Measurements from ENCODE around the gene TSSK3.
A peak's percentile ranks its signal among the peaks of the same experiment; 100 is the strongest.

TSSK3 gene

DNA sequence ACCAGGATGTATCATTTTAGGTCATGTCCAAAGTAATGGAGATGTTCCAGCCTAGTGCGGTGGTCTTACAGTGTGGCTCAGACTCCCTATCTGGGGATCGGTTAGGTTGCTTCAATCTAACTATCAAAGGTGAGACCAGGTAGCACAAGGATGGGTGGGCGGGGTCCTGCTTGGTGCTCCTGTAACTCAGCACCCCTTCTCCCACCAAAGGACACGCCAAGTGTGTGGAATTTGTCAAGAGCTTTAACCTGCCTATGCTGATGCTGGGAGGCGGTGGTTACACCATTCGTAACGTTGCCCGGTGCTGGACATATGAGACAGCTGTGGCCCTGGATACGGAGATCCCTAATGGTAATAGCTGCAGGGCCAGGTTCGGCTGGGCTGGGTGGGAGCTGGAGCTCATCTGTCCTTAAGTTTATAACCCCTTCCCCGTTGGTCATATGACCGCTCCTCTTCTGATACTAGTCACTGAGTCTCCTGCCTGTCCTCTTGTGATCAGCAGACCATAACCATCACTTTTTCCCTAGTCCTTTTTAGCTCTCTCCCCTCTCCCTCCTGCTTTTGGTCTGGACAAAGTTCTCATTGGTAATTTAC lies 31.7 kb upstream of the TSSK3 start:
- H3K27me3 ChIP-seq (ENCODE audit: control insufficient read depth, low read length) = no peaks in the 10 kb centered on the region
- H3K4me1 ChIP-seq (ENCODE audit: control insufficient read depth, low read length) = peaks cover 24% of the 10 kb centered on the region
- no peaks in the 10 kb centered on the region for H3K9me2 ChIP-seq (replicated peaks; ENCODE audit: control insufficient read depth, low read length)
- TF ChIP-seq, protein P1, sequence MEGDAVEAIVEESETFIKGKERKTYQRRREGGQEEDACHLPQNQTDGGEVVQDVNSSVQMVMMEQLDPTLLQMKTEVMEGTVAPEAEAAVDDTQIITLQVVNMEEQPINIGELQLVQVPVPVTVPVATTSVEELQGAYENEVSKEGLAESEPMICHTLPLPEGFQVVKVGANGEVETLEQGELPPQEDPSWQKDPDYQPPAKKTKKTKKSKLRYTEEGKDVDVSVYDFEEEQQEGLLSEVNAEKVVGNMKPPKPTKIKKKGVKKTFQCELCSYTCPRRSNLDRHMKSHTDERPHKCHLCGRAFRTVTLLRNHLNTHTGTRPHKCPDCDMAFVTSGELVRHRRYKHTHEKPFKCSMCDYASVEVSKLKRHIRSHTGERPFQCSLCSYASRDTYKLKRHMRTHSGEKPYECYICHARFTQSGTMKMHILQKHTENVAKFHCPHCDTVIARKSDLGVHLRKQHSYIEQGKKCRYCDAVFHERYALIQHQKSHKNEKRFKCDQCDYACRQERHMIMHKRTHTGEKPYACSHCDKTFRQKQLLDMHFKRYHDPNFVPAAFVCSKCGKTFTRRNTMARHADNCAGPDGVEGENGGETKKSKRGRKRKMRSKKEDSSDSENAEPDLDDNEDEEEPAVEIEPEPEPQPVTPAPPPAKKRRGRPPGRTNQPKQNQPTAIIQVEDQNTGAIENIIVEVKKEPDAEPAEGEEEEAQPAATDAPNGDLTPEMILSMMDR (IDR thresholded peaks at IDR 0.05; ENCODE audit: low read depth, low read length, poor library complexity, severe bottlenecking) = no peak
- TF ChIP-seq EZH2phosphoT487 (IDR thresholded peaks at IDR 0.05; ENCODE audit: borderline replicate concordance, low read length) = no peak
- no peaks in the 10 kb centered on the region for H3K9me3 ChIP-seq (ENCODE audit: control insufficient read depth, insufficient read depth, low read length)
- H3K27ac ChIP-seq (ENCODE audit: low read depth, low read length) = no peak overlapping the region
- H3K79me2 ChIP-seq (ENCODE audit: control insufficient read depth, low read length) = peaks cover 39% of the 10 kb centered on the region
- peaks cover 91% of the 10 kb centered on the region for H3K36me3 ChIP-seq (ENCODE audit: control insufficient read depth, low read length)
- peaks cover 34% of the 10 kb centered on the region for H3F3A ChIP-seq (ENCODE audit: control insufficient read depth, insufficient read depth)
- H3K4me3 ChIP-seq (ENCODE audit: low read length) = no peak overlapping the region
- peaks cover 15% of the 10 kb centered on the region for H4K20me1 ChIP-seq (ENCODE audit: control insufficient read depth, insufficient read depth, low read depth, low read length)
- H3K4me2 ChIP-seq (ENCODE audit: low read length) = no peak overlapping the region

DNA sequence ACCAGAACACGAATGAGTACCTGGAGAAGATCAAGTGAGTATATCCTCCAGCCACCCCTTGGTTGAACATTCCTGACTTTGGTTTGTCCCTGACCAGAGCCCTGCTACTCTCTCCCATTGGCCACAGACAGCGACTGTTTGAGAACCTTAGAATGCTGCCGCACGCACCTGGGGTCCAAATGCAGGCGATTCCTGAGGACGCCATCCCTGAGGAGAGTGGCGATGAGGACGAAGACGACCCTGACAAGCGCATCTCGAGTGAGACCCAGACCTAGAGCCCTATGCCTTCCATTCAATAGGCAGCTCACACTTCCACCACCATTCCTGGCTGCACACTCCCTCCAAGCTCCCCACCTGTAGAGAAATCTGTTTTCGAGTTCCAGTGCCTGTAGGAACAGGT lies 30.8 kb upstream of the TSSK3 start:
- H3K4me3 ChIP-seq (ENCODE audit: low read length) = no peak overlapping the region
- TF ChIP-seq, protein P1 (IDR thresholded peaks at IDR 0.05; ENCODE audit: low read depth, low read length, poor library complexity, severe bottlenecking) = no peak
- TF ChIP-seq EZH2phosphoT487 (IDR thresholded peaks at IDR 0.05; ENCODE audit: borderline replicate concordance, low read length) = no peak
- H4K20me1 ChIP-seq (ENCODE audit: control insufficient read depth, insufficient read depth, low read depth, low read length) = peaks cover 15% of the 10 kb centered on the region
- H3K79me2 ChIP-seq (ENCODE audit: control insufficient read depth, low read length) = peaks cover 42% of the 10 kb centered on the region
- no peaks in the 10 kb centered on the region for H3K9me2 ChIP-seq (replicated peaks; ENCODE audit: control insufficient read depth, low read length)
- no peaks in the 10 kb centered on the region for H3K9me3 ChIP-seq (ENCODE audit: control insufficient read depth, insufficient read depth, low read length)
- peaks cover 84% of the 10 kb centered on the region for H3K36me3 ChIP-seq (ENCODE audit: control insufficient read depth, low read length)
- H3K4me1 ChIP-seq (ENCODE audit: control insufficient read depth, low read length) = peaks cover 28% of the 10 kb centered on the region
- peak overlapping the region; percentile 23; the same call in 1 of the 2 replicates for H3K27ac ChIP-seq (ENCODE audit: low read depth, low read length)
- H3K27me3 ChIP-seq (ENCODE audit: control insufficient read depth, low read length) = no peaks in the 10 kb centered on the region
- no peak overlapping the region for H3K4me2 ChIP-seq (ENCODE audit: low read length)
- H3F3A ChIP-seq (ENCODE audit: control insufficient read depth, insufficient read depth) = peaks cover 35% of the 10 kb centered on the region

DNA sequence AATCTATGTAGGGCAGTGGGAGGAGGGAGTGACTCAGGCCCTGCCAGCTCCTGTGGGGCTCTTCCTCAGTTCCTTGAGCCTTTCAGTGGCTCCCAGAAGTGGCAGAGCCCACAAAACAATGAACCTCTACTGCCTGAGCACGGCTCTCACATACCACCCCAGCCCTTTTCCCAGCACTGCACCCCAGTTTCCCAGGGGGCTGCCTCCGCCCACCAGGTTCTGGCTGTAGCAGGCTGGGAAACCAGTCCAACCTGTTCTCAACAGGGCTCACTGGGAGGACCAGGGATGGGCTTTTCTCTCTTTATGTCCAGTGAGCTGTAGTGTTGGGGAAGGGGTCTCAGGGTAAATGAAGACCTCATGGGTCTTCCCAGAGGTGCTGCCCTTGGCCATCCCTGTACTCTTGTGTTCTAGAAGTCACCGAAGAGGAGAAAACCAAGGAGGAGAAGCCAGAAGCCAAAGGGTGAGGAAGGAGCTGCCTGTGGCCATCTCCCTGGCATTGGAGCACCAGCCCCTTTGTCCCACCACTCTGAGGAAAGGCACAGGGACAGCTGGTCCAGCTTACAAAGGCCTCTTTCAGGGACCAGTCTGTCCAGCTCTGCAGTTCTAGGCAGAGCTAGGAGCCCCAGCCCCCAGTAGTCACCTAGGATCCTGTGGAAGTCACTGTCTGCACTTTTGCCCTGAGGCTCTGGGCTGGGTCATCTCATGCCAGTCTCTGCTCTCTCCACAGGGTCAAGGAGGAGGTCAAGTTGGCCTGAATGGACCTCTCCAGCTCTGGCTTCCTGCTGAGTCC lies 29.9 kb upstream of the TSSK3 start:
- Histone ChIP-seq H3K9me2 (replicated peaks; ENCODE audit: control insufficient read depth, low read length) (no peaks in the 10 kb centered on the region), H3K79me2 (ENCODE audit: control insufficient read depth, low read length) (peaks cover 42% of the 10 kb centered on the region), H3F3A (ENCODE audit: control insufficient read depth, insufficient read depth) (peaks cover 40% of the 10 kb centered on the region), H3K27me3 (ENCODE audit: control insufficient read depth, low read length) (no peaks in the 10 kb centered on the region), H3K4me3 (ENCODE audit: low read length) (no peak overlapping the region), H3K4me2 (ENCODE audit: low read length) (0 out of 2 replicates have a peak overlapping the region, but pooled peaks have one; percentile 14), H3K4me1 (ENCODE audit: control insufficient read depth, low read length) (peaks cover 38% of the 10 kb centered on the region), H3K27ac (ENCODE audit: low read depth, low read length) (peak overlapping the region; percentile 66; the same call in 1 of the 2 replicates), H4K20me1 (ENCODE audit: control insufficient read depth, insufficient read depth, low read depth, low read length) (peaks cover 15% of the 10 kb centered on the region), H3K36me3 (ENCODE audit: control insufficient read depth, low read length) (peaks cover 76% of the 10 kb centered on the region), H3K9me3 (ENCODE audit: control insufficient read depth, insufficient read depth, low read length) (no peaks in the 10 kb centered on the region)
- TF ChIP-seq EZH2phosphoT487 (IDR thresholded peaks at IDR 0.05; ENCODE audit: borderline replicate concordance, low read length) = no peak
- TF ChIP-seq, protein P1 (IDR thresholded peaks at IDR 0.05; ENCODE audit: low read depth, low read length, poor library complexity, severe bottlenecking) = no peak

Measured in DOHH2 (cell line).